Measurements from ENCODE around the gene HSPA1B.
"Not testable (repeated sequence)": the region's sequence is repeated elsewhere in the genome, so short reads cannot be mapped to it uniquely, and the experiment has no call there.

Gene HSPA1B

DNA sequence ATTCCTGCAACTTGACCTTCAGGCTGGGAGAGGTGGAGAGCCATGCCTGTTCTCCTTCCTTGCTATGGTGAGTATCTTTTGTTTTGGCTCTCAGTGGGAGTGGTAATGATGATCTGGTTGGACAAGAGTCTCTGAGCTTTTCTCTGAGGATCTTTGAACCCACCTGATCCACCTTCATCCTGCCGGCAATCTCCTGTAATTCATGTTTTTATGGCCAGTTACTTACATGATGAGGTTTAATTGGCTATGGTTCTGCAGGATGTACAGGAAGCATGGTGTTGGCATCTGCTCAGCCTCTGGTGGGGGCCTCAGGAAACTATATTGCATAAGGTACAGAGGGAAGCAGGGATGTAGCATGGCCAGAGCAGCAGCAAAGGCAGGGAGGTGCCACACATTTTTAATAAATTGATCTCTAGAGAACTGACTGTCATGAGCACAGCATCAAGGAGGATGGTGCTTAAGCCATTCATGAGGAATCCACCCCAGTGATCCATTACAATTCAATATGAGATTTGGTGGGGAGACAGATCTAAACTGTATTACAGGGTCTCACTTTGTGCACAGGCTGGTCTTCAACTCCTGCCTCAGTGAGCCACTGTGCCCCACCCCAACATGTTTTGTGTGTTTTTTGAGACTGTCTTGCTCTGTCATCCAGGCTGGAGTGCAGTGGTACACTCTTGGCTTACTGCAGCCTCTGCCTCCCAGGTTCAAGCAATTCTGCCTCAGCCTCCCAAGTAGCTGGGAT is 10.0 kb downstream of the HSPA1B start:
- TF ChIP-seq FOXM1 (IDR thresholded peaks at IDR 0.05; ENCODE audit: borderline replicate concordance) (no peak), CTBP1 (IDR thresholded peaks at IDR 0.05; ENCODE audit: borderline replicate concordance) (no peak), ELF4 (IDR thresholded peaks at IDR 0.05) (no peak), SUZ12 (IDR thresholded peaks at IDR 0.05) (no peak), HDGF (IDR thresholded peaks at IDR 0.05; ENCODE audit: borderline replicate concordance) (no peak), FOXA1 (IDR thresholded peaks at IDR 0.05) (no peak), TARDBP (IDR thresholded peaks at IDR 0.05) (no peak), SP1 (IDR thresholded peaks at IDR 0.05) (no peak), ZNF384 (IDR thresholded peaks at IDR 0.05) (no peak), L3MBTL2 (conservative IDR thresholded peaks at IDR 0.05) (no peak)
- no peak for DNase-seq (ENCODE audit: extremely low spot score)
- ChIA-PET CTCF (interaction anchor here (0.8 kb wide), 1 partner anchor 11 kb away, joined by 3 read pairs; no protein-coding TSS in a partner anchor), POLR2A (interaction anchor here (0.7 to 12.0 kb wide), 9 partner anchors 10 to 177 kb away, joined by 3 to 104 read pairs (median 5); partner anchors contain the start of genes C6orf47, HSPA1A, HSPA1B and HSPA1L)

DNA sequence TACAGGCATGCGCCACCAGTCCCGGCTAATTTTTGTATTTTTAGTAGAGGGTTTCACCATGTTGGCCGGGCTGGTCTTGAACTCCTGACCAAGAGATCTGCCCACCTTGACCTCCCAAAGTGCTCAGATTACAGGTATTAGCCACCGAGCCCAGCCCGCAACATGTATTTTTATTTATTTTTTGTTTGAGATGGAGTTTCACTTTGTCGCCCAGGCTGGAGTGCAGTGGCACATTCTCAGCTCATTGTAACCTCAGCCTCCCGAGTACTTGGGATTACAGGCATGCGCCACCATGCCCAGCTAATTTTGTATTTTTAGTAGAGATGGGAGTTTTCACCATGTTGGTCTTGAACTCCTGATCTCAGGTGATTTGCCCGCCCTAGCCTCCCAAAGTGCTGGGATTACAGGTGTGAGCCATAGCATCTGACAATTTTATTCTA is 10.6 kb downstream of the HSPA1B start:
- POLR2A ChIA-PET: interaction anchor here (0.9 to 12.0 kb wide), 4 partner anchors 9 to 28 kb away, joined by 4 to 104 read pairs (median 16); partner anchors contain the start of genes HSPA1A, HSPA1B, HSPA1L and NEU1
- CTCF ChIA-PET; DNase-seq (ENCODE audit: extremely low spot score): not testable (repeated sequence)

- TF ChIP-seq FOXK2 (IDR thresholded peaks at IDR 0.05) (no peak), BHLHE40 (IDR thresholded peaks at IDR 0.05; ENCODE audit: borderline replicate concordance) (no peak)
- ChIA-PET CTCF (interaction anchor here (0.8 to 1.0 kb wide), 2 partner anchors 84 to 114 kb away, joined by 3 to 5 read pairs; no protein-coding TSS in a partner anchor), POLR2A (interaction anchor here (0.9 to 12.0 kb wide), 5 partner anchors 8 to 34 kb away, joined by 4 to 104 read pairs (median 5); partner anchors contain the start of genes HSPA1A, HSPA1L, LSM2 and NEU1)
- no peak for DNase-seq (ENCODE audit: extremely low spot score)
Measured at GRCh38 chr6:31838968-31839367, 11.4 kb downstream of the HSPA1B start.

GRCh38 chr6:31839779-31840126 is 12.2 kb downstream of the HSPA1B start:
- ChIA-PET CTCF (interaction anchor here (1.0 kb wide), 1 partner anchor 84 kb away, joined by 3 read pairs; no protein-coding TSS in a partner anchor), POLR2A (interaction anchor here (0.6 to 12.0 kb wide), 7 partner anchors 13 to 33 kb away, joined by 3 to 104 read pairs (median 4); partner anchors contain the start of genes HSPA1A, HSPA1B, HSPA1L and LSM2)
- DNase-seq (ENCODE audit: extremely low spot score): not testable (repeated sequence)

DNA sequence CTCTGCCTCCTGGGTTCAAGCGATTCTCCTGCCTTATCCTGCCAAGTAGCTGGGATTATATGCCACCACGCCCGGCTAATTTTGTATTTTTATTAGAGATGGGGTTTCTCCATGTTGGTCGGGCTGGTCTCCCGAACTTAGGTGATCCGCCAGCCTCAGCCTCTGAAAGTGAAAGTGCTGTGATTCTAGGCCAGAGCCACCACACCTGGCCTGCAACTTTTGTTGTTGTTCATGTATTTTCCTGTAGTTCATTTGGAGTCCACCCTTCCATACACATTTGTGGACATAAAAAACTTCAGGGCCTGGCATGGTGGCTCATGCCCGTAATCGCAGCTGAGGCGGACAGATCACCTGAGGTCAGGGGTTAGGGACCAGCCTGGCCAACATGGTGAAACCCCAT is 14.5 kb downstream of the HSPA1B start:
- POLR2A ChIA-PET: interaction anchor here (1.1 to 12.0 kb wide), 3 partner anchors 16 to 57 kb away, joined by 3 to 104 read pairs (median 3); partner anchors contain the start of gene NEU1
- CTCF ChIA-PET: no interaction called here
- DNase-seq (ENCODE audit: extremely low spot score): no peak
- TF ChIP-seq ZNF384 (IDR thresholded peaks at IDR 0.05): no peak
- TF ChIP-seq, protein P1, sequence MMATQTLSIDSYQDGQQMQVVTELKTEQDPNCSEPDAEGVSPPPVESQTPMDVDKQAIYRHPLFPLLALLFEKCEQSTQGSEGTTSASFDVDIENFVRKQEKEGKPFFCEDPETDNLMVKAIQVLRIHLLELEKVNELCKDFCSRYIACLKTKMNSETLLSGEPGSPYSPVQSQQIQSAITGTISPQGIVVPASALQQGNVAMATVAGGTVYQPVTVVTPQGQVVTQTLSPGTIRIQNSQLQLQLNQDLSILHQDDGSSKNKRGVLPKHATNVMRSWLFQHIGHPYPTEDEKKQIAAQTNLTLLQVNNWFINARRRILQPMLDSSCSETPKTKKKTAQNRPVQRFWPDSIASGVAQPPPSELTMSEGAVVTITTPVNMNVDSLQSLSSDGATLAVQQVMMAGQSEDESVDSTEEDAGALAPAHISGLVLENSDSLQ (IDR thresholded peaks at IDR 0.05): no peak
- no peak for TF ChIP-seq HDGF (IDR thresholded peaks at IDR 0.05; ENCODE audit: borderline replicate concordance)
- TF ChIP-seq FOXM1 (IDR thresholded peaks at IDR 0.05; ENCODE audit: borderline replicate concordance): no peak
- TF ChIP-seq CTBP1 (IDR thresholded peaks at IDR 0.05; ENCODE audit: borderline replicate concordance): no peak
- no peak for TF ChIP-seq SUZ12 (IDR thresholded peaks at IDR 0.05)
- no peak for TF ChIP-seq FOXA1 (IDR thresholded peaks at IDR 0.05)
- TF ChIP-seq ARNT (IDR thresholded peaks at IDR 0.05): no peak
- TF ChIP-seq NFRKB (IDR thresholded peaks at IDR 0.05): no peak
- TF ChIP-seq LEF1 (IDR thresholded peaks at IDR 0.05; ENCODE audit: borderline replicate concordance): no peak
- TF ChIP-seq SP1 (IDR thresholded peaks at IDR 0.05): no peak
- no peak for TF ChIP-seq BHLHE40 (IDR thresholded peaks at IDR 0.05; ENCODE audit: borderline replicate concordance)
- TF ChIP-seq ELF4 (IDR thresholded peaks at IDR 0.05): no peak
- no peak for TF ChIP-seq TARDBP (IDR thresholded peaks at IDR 0.05)
- TF ChIP-seq L3MBTL2 (conservative IDR thresholded peaks at IDR 0.05): no peak
- TF ChIP-seq FOXK2 (IDR thresholded peaks at IDR 0.05): no peak

- TF ChIP-seq ELF4 (IDR thresholded peaks at IDR 0.05): no peak
- no peak for TF ChIP-seq FOXA1 (IDR thresholded peaks at IDR 0.05)
- TF ChIP-seq HDGF (IDR thresholded peaks at IDR 0.05; ENCODE audit: borderline replicate concordance): no peak
- no peak for TF ChIP-seq TARDBP (IDR thresholded peaks at IDR 0.05)
- TF ChIP-seq SUZ12 (IDR thresholded peaks at IDR 0.05): no peak
- TF ChIP-seq BHLHE40 (IDR thresholded peaks at IDR 0.05; ENCODE audit: borderline replicate concordance): no peak
- no peak for TF ChIP-seq FOXM1 (IDR thresholded peaks at IDR 0.05; ENCODE audit: borderline replicate concordance)
- no peak for TF ChIP-seq SP1 (IDR thresholded peaks at IDR 0.05)
- TF ChIP-seq FOXK2 (IDR thresholded peaks at IDR 0.05): no peak
- TF ChIP-seq ARNT (IDR thresholded peaks at IDR 0.05): no peak
- TF ChIP-seq ZNF384 (IDR thresholded peaks at IDR 0.05): no peak
- TF ChIP-seq CTBP1 (IDR thresholded peaks at IDR 0.05; ENCODE audit: borderline replicate concordance): no peak
- no peak for TF ChIP-seq L3MBTL2 (conservative IDR thresholded peaks at IDR 0.05)
- no peak for TF ChIP-seq LEF1 (IDR thresholded peaks at IDR 0.05; ENCODE audit: borderline replicate concordance)
- no peak for TF ChIP-seq NFRKB (IDR thresholded peaks at IDR 0.05)
- TF ChIP-seq, protein P1 (IDR thresholded peaks at IDR 0.05): no peak
- ChIA-PET CTCF (no interaction called here), POLR2A (interaction anchor here (0.6 to 12.0 kb wide), 5 partner anchors 9 to 46 kb away, joined by 3 to 104 read pairs (median 4); partner anchors contain the start of genes HSPA1B and NEU1)
- no peak for DNase-seq (ENCODE audit: extremely low spot score)
Measured at GRCh38 chr6:31844507-31844906, 17.0 kb downstream of the HSPA1B start.
